Sciatic nerve (tissue), 2 donors: Measurements from ENCODE around the gene PDE10A. TPM values are rescaled to one million over a fixed set of nuclear protein-coding genes. Genes with fewer than 3 reads are reported as not detected.
"Not testable (repeated sequence)": the region's sequence is repeated elsewhere in the genome, so short reads cannot be mapped to it uniquely, and the experiment has no call there.

Source experiments
- ATAC-seq: fragments of 200-7000 bp; cut with Tn5 transposase; one replicate; pipeline ENCODE4 v1.9.1; 2020; ENCODE audit warnings: mild to moderate bottlenecking, moderate library complexity
- DNase-seq: peaks from one replicate; pipeline ENCODE4 v3.0.0-alpha.2; 2020; ENCODE audit warnings: low spot score
- intact Hi-C: fragments of 100-400 bp; cut with DNase I; formaldehyde crosslinking; loops from one replicate; pipeline ENCODE4 v1.14.2; 2022
- total RNA-seq: library from RNA; stranded (reverse); fragmentation: NEBNext Ultra II Directional; extraction: Animal tissue kit (Norgen Biotek cat#: 25700); gene quantifications from one replicate; pipeline ENCODE4 v1.2.1, GENCODE V29; 2021
- donor health status: DM: no; HTN: no; CAD: no.
- donor health status: DM: no; HTN: no; CAD: no.

Gene PDE10A
- total RNA-seq, 1 donor from 2014 or later, result 14.1 TPM

- DNase-seq (no peak), ATAC-seq (no peak)
- intact Hi-C loops, result no loop called here
These were observed 148.4 kb downstream of the PDE10A start for GRCh38 chr6:165514621-165515020.

- DNase-seq (no peak), ATAC-seq (no peak)
- intact Hi-C loops, result no loop called here
These were observed 151.2 kb downstream of the PDE10A start for GRCh38 chr6:165511807-165512206.

GRCh38 chr6:165508321-165508869 lies 154.6 kb downstream of the PDE10A start:
- ATAC-seq (no peak), DNase-seq (no peak)
- intact Hi-C loops, result no loop called here

- ATAC-seq (no peak), DNase-seq (no peak)
- intact Hi-C loops, result no loop called here
These were observed 156.4 kb downstream of the PDE10A start for GRCh38 chr6:165506657-165507056.

- intact Hi-C loops, ATAC-seq, DNase-seq: not testable (repeated sequence)
These were observed 162.7 kb downstream of the PDE10A start for GRCh38 chr6:165500214-165500907.

GRCh38 chr6:165497472-165497871 lies 165.6 kb downstream of the PDE10A start:
- no peak for ATAC-seq
- intact Hi-C loops, result no loop called here
- DNase-seq, result no peak

- ATAC-seq (no peak), DNase-seq (no peak)
- intact Hi-C loops, result no loop called here
These were observed 174.3 kb downstream of the PDE10A start for GRCh38 chr6:165488624-165489295.

GRCh38 chr6:165487950-165488349 lies 175.1 kb downstream of the PDE10A start:
- DNase-seq (no peak), ATAC-seq (no peak)
- intact Hi-C loops, result no loop called here

GRCh38 chr6:165487347-165487746 lies 175.7 kb downstream of the PDE10A start:
- ATAC-seq (no peak), DNase-seq (no peak)
- intact Hi-C loops, result no loop called here

GRCh38 chr6:165486183-165487137 lies 176.6 kb downstream of the PDE10A start:
- intact Hi-C loops, result no loop called here
- no peak for DNase-seq
- no peak for ATAC-seq

GRCh38 chr6:165484178-165484889 lies 178.7 kb downstream of the PDE10A start:
- no peak for ATAC-seq
- intact Hi-C loops, result no loop called here

GRCh38 chr6:165481921-165482320 lies 181.1 kb downstream of the PDE10A start:
- intact Hi-C loops, result no loop called here
- DNase-seq (no peak), ATAC-seq (no peak)

More at GRCh38 chr6:165484178-165484889, 178.7 kb downstream of the PDE10A start:
- no peak for DNase-seq

- no peak for ATAC-seq
- intact Hi-C loops, result no loop called here
- no peak for DNase-seq
These were observed 182.1 kb downstream of the PDE10A start for GRCh38 chr6:165480916-165481315.

- ATAC-seq, result no peak
- intact Hi-C loops, result no loop called here
- DNase-seq, result no peak
These were observed 184.5 kb downstream of the PDE10A start for GRCh38 chr6:165478581-165478980.

- ATAC-seq (no peak), DNase-seq (no peak)
- intact Hi-C loops, result no loop called here
These were observed 193.6 kb downstream of the PDE10A start for GRCh38 chr6:165469483-165469882.

GRCh38 chr6:165468340-165469235 lies 194.5 kb downstream of the PDE10A start:
- ATAC-seq, result no peak
- no peak for DNase-seq
- intact Hi-C loops, result no loop called here

GRCh38 chr6:165463499-165463898 lies 199.5 kb downstream of the PDE10A start:
- DNase-seq, intact Hi-C loops, ATAC-seq: not testable (repeated sequence)
